ENCODE results near the gene LRCH1. TPM values are rescaled to one million over a fixed set of nuclear protein-coding genes. Genes with fewer than 3 reads are reported as not detected.

LRCH1 gene
- total and polyA plus RNA-seq, 4 donors = 2.6 to 6.6 (median 3.4) TPM

DNA sequence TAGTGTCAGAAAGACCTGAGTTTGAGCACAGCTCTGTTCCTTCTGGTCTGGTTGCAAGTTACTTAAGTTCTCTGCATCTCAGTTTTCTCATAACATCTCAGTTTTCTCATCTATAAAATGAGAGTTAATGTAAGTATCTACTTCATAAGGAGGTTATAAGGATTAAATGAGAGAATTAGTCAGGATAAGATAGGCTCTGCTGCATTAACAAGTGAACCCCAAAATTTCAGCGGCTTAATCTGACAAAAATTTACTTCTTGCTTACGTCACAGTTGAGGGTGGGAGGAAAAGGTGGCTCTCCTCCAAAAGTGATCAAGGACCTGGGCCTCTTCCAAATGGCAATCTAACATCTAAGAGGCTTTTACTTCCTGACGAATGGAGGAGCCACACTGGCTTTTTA is 31.5 kb upstream of the LRCH1 start (continued):
- TF ChIP-seq GABPA (IDR thresholded peaks at IDR 0.05 in 1 of 2, conservative IDR thresholded peaks at IDR 0.05 in 1 of 2) (no peak), EGR1 (IDR thresholded peaks at IDR 0.05; ENCODE audit: low read depth in 2 of 2) (no peak), JUND (IDR thresholded peaks at IDR 0.05) (no peak), HNF4G (IDR thresholded peaks at IDR 0.05) (no peak)

- 56% methylated on average over 4 of the region's 4 CpGs for WGBS
- no peaks in the 10 kb centered on the region for H3K9me3 ChIP-seq (ENCODE audit: control insufficient read depth in 4 of 4, low read length in 3 of 4)
- H3K4me1 ChIP-seq (ENCODE audit: control insufficient read depth in 4 of 4, insufficient read depth in 4 of 4, low read length in 3 of 4) = peaks cover 0 to 4% (median 0%) of the 10 kb centered on the region in 4 donors
- TF ChIP-seq GABPA (IDR thresholded peaks at IDR 0.05 in 1 of 2, conservative IDR thresholded peaks at IDR 0.05 in 1 of 2) (no peak), ZBTB33 (IDR thresholded peaks at IDR 0.05) (no peak), RAD21 (IDR thresholded peaks at IDR 0.05) (no peak), HNF4A (conservative IDR thresholded peaks at IDR 0.05) (no peak), FOXA1 (IDR thresholded peaks at IDR 0.05) (no peak), HNF4G (IDR thresholded peaks at IDR 0.05) (no peak), FOXA2 (IDR thresholded peaks at IDR 0.05) (no peak), SP1 (IDR thresholded peaks at IDR 0.05) (no peak), NR2F2 (IDR thresholded peaks at IDR 0.05) (no peak)
- TF ChIP-seq, protein P1, sequence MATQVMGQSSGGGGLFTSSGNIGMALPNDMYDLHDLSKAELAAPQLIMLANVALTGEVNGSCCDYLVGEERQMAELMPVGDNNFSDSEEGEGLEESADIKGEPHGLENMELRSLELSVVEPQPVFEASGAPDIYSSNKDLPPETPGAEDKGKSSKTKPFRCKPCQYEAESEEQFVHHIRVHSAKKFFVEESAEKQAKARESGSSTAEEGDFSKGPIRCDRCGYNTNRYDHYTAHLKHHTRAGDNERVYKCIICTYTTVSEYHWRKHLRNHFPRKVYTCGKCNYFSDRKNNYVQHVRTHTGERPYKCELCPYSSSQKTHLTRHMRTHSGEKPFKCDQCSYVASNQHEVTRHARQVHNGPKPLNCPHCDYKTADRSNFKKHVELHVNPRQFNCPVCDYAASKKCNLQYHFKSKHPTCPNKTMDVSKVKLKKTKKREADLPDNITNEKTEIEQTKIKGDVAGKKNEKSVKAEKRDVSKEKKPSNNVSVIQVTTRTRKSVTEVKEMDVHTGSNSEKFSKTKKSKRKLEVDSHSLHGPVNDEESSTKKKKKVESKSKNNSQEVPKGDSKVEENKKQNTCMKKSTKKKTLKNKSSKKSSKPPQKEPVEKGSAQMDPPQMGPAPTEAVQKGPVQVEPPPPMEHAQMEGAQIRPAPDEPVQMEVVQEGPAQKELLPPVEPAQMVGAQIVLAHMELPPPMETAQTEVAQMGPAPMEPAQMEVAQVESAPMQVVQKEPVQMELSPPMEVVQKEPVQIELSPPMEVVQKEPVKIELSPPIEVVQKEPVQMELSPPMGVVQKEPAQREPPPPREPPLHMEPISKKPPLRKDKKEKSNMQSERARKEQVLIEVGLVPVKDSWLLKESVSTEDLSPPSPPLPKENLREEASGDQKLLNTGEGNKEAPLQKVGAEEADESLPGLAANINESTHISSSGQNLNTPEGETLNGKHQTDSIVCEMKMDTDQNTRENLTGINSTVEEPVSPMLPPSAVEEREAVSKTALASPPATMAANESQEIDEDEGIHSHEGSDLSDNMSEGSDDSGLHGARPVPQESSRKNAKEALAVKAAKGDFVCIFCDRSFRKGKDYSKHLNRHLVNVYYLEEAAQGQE (IDR thresholded peaks at IDR 0.05) = no peak
- TF ChIP-seq, protein P2, sequence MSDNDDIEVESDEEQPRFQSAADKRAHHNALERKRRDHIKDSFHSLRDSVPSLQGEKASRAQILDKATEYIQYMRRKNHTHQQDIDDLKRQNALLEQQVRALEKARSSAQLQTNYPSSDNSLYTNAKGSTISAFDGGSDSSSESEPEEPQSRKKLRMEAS (IDR thresholded peaks at IDR 0.05) = no peak
- TF ChIP-seq, protein P3, sequence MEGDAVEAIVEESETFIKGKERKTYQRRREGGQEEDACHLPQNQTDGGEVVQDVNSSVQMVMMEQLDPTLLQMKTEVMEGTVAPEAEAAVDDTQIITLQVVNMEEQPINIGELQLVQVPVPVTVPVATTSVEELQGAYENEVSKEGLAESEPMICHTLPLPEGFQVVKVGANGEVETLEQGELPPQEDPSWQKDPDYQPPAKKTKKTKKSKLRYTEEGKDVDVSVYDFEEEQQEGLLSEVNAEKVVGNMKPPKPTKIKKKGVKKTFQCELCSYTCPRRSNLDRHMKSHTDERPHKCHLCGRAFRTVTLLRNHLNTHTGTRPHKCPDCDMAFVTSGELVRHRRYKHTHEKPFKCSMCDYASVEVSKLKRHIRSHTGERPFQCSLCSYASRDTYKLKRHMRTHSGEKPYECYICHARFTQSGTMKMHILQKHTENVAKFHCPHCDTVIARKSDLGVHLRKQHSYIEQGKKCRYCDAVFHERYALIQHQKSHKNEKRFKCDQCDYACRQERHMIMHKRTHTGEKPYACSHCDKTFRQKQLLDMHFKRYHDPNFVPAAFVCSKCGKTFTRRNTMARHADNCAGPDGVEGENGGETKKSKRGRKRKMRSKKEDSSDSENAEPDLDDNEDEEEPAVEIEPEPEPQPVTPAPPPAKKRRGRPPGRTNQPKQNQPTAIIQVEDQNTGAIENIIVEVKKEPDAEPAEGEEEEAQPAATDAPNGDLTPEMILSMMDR (IDR thresholded peaks at IDR 0.05; ENCODE audit: low read depth, low read length, missing input control) = no peak
- H3K27me3 ChIP-seq (ENCODE audit: control insufficient read depth in 4 of 4, insufficient read depth in 4 of 4, low read length in 3 of 4) = no peaks in the 10 kb centered on the region
- no peaks in the 10 kb centered on the region for H3K36me3 ChIP-seq (ENCODE audit: control insufficient read depth in 4 of 4, insufficient read depth in 3 of 4, low read depth in 1 of 4, low read length in 3 of 4)
- H3K4me3 ChIP-seq (ENCODE audit: low read depth in 1 of 3, low read length in 3 of 3) = no peak overlapping the region
- H3K27ac ChIP-seq (ENCODE audit: low read depth in 1 of 2, low read length in 2 of 2) = peak overlapping the region in 1 of 2 donors; percentile 25
- no peak for DNase-seq (ENCODE audit: low spot score)
- no peak overlapping the region for H3K9ac ChIP-seq (ENCODE audit: low read depth in 1 of 2, low read length in 2 of 2)
Measured at GRCh38 chr13:46521921-46522747, 30.8 kb upstream of the LRCH1 start.
